Body of pancreas (tissue), 4 donors: ENCODE data around the gene NR6A1. TPM values are rescaled to one million over a fixed set of nuclear protein-coding genes. Genes with fewer than 3 reads are reported as not detected.

Source experiments
- ATAC-seq: fragments of 150-250 bp; one replicate; pipeline ENCODE4 v1.9.1; 2016
- DNase-seq, 4 donors: peaks; one replicate each; pipeline ENCODE4 v3.0.0-alpha.2; 2019
- H3K27ac ChIP-seq, 4 donors: fragments of 200-600 bp; sonication (generic); 1 replicate in 3 of 4; 2 replicates in 1 of 4; pipeline versions ENCODE4 v1.5.1 to v1.6.1; 2016 to 2019; ENCODE audit warnings: mild to moderate bottlenecking in 1 of 4, mixed read lengths in 1 of 4, moderate library complexity in 1 of 4
- H3K27me3 ChIP-seq, 2 donors: fragments of 200-600 bp; sonication (generic); one replicate each; pipeline ENCODE4 v1.6.0; 2016; ENCODE audit warnings: mild to moderate bottlenecking in 1 of 2
- H3K36me3 ChIP-seq, 2 donors: fragments of 200-600 bp; sonication (generic); replicated peaks in 1 of 2; 2 replicates each; pipeline ENCODE4 v1.5.1; 2016; ENCODE audit warnings: low read depth in 2 of 2; ENCODE audit not compliant: insufficient read depth in 1 of 2
- H3K4me1 ChIP-seq: fragments of 200-600 bp; sonication (generic); one replicate; pipeline ENCODE4 v1.6.0; 2016
- H3K4me3 ChIP-seq, 2 donors: fragments of 200-600 bp; sonication (generic); 1 replicate in 1 of 2; 2 replicates in 1 of 2; pipeline ENCODE4 v1.5.1; 2016 to 2019
- H3K9me3 ChIP-seq, 3 donors: fragments of 200-600 bp; sonication (generic); 1 replicate in 2 of 3; 2 replicates in 1 of 3; pipeline ENCODE4 v1.5.1; 2016
- POLR2A ChIP-seq, 3 donors: fragments of 450-650 bp; IDR thresholded peaks; one replicate each; pipeline ENCODE4 v1.6.1; 2016; ENCODE audit warnings: antibody characterized with exemption in 3 of 3, mild to moderate bottlenecking in 2 of 3
- WGBS, 2 donors: methylation state at CpG; one replicate each; pipeline ENCODE4 v1.1.5; 2017; 5-methylcytosine and 5-hydroxymethylcytosine counted together
- intact Hi-C: fragments of 100-400 bp; cut with DNase I; formaldehyde crosslinking; loops from one replicate; pipeline ENCODE4 v1.15.1; 2023
- total RNA-seq, 2 donors: library from RNA; depleted of rRNA; stranded (reverse); fragments of >200 nt; gene quantifications; one replicate each; pipeline ENCODE4 v1.1.0, GENCODE V29; 2016
- TF ChIP-seq, protein P1 (sequence below), 7 experiments: fragments of 450-650 bp in 4 of 7; fragments of 200-600 bp in 3 of 7; sonication (generic) in 3 of 7; IDR thresholded peaks; one replicate each; pipeline ENCODE4 v1.5.1; 2016 to 2019; ENCODE audit warnings: antibody characterized with exemption in 7 of 7

Gene NR6A1
- total RNA-seq, 2 donors from 2014 or later = 3.3 to 3.9 TPM

DNA sequence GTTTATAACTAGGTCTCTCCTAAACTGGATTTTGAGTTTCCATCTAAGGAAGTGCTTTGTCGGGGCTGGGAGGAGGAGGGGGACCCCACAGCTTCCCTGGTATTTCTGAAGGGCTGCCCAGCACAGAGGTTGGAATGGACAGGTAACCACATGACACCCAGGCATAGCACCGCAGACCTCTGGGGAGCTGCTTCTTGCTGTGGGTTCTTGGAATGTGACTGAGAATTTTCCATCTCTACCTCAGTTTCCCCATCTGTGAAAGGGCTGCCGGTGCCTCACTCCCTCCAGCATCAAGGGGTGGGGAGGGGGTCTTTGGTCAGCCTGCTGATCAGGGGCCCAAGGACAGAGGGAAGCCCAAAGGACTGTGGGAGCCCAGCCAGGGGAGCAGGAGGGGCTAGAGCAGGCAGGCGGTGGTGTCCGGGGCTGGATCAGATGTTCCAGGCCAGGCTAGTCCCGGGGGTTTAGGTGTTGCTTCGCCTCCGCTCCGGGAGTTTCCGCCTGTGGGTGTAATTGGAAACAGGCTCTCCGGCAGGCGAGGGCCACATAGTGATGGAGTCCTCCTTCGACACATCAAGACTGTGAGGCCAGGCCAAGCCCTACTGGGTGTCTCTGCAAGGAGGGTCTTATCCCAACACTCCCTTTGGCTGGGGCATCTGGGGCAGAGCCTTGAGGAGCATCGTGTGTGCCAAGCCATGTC lies 9.1 kb upstream of the NR6A1 start:
- intact Hi-C loops = loop anchor here (10.0 kb wide), 1 partner anchor 595 kb away; no protein-coding TSS in a partner anchor
- no peaks in the 10 kb centered on the region for H3K36me3 ChIP-seq
- no peak for ATAC-seq

DNA sequence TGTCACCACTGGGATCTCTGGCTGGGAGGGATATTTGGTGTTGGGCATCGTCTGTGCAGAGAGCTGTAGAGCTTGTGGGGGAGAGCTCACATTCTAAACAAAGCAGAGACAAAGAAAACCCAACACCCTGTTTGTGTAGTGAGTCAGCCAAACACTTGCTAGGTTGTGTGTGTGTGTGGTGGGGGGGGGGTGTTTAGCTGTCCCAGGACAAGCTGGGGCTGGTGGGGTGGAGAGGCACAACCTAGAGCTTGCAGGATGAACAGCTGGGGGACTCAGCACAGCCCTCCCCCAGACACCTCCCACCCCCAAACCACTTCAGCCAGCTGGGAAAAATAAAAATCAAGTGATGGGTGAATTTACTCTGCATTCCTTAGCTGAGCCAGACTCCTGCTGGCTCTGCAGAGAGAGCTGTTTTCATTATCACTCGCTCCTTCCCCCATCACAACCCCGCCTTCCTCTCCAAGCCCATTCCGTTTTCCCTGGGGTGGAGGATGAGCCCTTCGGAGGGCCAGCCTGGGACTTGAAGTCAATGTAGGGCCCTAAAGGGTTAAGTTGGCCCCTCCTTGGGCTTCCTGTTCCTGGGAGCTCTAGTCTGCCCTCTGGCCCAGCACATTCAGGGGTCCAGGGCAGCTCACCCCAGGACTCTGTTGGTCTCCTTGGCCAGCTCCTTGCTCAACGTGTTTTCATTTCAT lies 8.4 kb upstream of the NR6A1 start:
- no peak for ATAC-seq
- Histone ChIP-seq H3K27ac (no peak overlapping the region), H3K4me3 (no peak overlapping the region), H3K36me3 (no peaks in the 10 kb centered on the region), H3K27me3 (no peaks in the 10 kb centered on the region), H3K4me1 (peaks cover 17% of the 10 kb centered on the region), H3K9me3 (no peaks in the 10 kb centered on the region)
- intact Hi-C loops = loop anchor here (10.0 kb wide), 1 partner anchor 595 kb away; no protein-coding TSS in a partner anchor
- TF ChIP-seq, protein P1, sequence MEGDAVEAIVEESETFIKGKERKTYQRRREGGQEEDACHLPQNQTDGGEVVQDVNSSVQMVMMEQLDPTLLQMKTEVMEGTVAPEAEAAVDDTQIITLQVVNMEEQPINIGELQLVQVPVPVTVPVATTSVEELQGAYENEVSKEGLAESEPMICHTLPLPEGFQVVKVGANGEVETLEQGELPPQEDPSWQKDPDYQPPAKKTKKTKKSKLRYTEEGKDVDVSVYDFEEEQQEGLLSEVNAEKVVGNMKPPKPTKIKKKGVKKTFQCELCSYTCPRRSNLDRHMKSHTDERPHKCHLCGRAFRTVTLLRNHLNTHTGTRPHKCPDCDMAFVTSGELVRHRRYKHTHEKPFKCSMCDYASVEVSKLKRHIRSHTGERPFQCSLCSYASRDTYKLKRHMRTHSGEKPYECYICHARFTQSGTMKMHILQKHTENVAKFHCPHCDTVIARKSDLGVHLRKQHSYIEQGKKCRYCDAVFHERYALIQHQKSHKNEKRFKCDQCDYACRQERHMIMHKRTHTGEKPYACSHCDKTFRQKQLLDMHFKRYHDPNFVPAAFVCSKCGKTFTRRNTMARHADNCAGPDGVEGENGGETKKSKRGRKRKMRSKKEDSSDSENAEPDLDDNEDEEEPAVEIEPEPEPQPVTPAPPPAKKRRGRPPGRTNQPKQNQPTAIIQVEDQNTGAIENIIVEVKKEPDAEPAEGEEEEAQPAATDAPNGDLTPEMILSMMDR (IDR thresholded peaks at IDR 0.05) = no peak
- TF ChIP-seq POLR2A (IDR thresholded peaks at IDR 0.05) = no peak
- no peak for DNase-seq
- WGBS, 2 donors = 69 to 73% methylated on average over 6 of the region's 6 CpGs

More for the DNA sequence above, 9.1 kb upstream of the NR6A1 start:
- WGBS, 2 donors = 71 to 85% methylated on average over 12 to 14 of the region's 14 CpGs
- DNase-seq = no peak
- Histone ChIP-seq H3K9me3 (no peaks in the 10 kb centered on the region), H3K4me3 (no peak overlapping the region), H3K27ac (no peak overlapping the region), H3K4me1 (peaks cover 14% of the 10 kb centered on the region), H3K27me3 (no peaks in the 10 kb centered on the region)
- TF ChIP-seq, protein P1 (IDR thresholded peaks at IDR 0.05) = no peak
- no peak for TF ChIP-seq POLR2A (IDR thresholded peaks at IDR 0.05)

DNA sequence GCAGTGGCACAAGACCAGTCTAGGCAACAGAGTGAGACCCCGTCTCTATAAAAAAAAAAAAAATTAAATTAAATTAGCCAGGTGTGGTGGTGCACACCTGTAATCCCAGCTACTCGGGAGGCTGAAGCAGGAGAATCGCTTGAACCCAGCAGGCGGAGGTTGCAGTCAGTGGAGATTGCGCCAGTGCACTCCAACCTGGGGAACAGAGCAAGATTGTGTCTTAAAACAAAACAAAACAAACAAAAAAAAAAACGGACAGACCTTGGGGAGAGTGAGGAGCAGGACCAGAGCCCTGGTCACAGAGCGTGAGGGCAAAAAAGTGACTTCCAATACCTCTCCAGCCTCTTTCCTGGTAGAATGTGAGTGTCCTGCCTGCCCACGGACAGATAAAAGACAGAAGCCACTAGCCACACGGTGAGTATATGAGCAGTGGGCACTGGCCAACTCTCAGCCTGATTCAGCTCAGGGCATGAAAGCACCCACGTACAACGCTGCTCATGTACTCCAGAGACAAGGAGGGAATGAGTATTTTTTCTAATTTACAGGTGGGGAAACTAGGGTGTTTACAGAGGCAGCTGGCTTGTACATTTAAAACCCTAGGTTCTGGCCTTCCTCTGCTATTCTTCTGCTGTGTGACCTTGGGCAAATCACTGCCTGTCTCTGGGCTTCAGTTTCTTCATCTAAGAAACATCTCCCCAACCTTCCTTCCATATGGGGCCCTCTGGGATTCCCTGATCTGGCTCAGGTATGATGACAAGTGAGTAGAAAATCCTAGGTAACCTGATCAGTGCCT lies 7.7 kb upstream of the NR6A1 start:
- intact Hi-C loops = no loop called here
- DNase-seq (no peak), ATAC-seq (no peak)
- H3K4me3 ChIP-seq = no peak overlapping the region
- no peak for TF ChIP-seq POLR2A (IDR thresholded peaks at IDR 0.05)
- H3K27me3 ChIP-seq = no peaks in the 10 kb centered on the region
- H3K4me1 ChIP-seq = peaks cover 19% of the 10 kb centered on the region
- H3K27ac ChIP-seq = no peak overlapping the region
- no peaks in the 10 kb centered on the region for H3K36me3 ChIP-seq
- no peaks in the 10 kb centered on the region for H3K9me3 ChIP-seq
- WGBS, 2 donors = 74 to 77% methylated on average over 11 of the region's 11 CpGs

DNA sequence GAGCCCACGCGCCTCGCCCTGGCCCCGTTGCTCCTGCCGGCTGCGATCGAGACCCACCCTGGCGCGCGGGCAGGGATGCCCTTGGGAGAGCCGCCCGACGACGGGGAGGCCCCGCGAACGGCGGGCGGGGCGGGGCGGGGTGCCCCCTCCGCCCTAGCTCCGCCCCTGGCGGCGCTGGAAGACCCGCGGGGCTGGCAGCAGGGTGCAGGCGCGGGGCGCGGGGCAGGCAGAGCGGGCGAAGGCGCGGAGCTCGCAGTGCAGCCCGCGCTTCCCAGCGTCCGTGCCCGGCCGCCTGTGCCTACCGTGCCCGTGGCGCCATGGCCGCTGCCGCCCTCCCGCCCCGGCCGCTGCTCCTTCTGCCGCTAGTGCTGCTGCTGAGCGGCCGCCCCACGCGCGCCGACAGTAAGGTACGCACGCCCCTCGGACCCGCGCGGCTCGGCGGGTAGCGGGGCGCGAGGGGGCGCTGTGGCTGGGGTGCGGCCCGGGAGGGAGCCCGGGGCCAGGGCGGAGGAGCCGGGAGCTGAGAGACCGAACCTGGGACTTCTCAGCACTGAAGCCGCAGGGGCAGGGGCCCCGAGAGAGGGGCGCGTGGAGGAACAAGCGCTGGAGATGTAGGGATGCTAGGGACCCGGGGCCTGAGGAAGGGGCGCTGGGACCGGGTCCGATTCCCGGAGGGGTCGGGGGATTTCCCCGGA lies 6.0 kb upstream of the NR6A1 start, which contains the start of gene OLFML2A:
Gene OLFML2A (plus strand): TSS at position 180 of the 695 bp plus-strand sequence. CDS start 138 bp downstream, at position 318.
- peak within 1 kb of the TSS in 1 of 4 donors; percentile 48 for H3K27ac ChIP-seq
- TF ChIP-seq POLR2A (IDR thresholded peaks at IDR 0.05) = no peak
- TF ChIP-seq, protein P1 (IDR thresholded peaks at IDR 0.05) = peak in 5 of 7 experiments; percentile 14 to 50 (median 17)
- peaks cover 22% of the 10 kb centered on the region for H3K4me1 ChIP-seq
- no peaks in the 10 kb centered on the region for H3K36me3 ChIP-seq
- H3K27me3 ChIP-seq = no peaks in the 10 kb centered on the region
- intact Hi-C loops = no loop called here
- DNase-seq (peak in 1 of 4 donors; percentile 53), ATAC-seq (peak; percentile 49)
- peak within 1 kb of the TSS in 1 of 2 donors; percentile 31 for H3K4me3 ChIP-seq
- 0 to 1% methylated on average over 2 to 74 of the region's 87 CpGs for WGBS, 2 donors
- no peaks in the 10 kb centered on the region for H3K9me3 ChIP-seq
